Muscle of arm (tissue), 12 donors: ENCODE measurements around the gene ZNF593OS. TPM values are rescaled to one million over a fixed set of nuclear protein-coding genes. Genes with fewer than 3 reads are reported as not detected.

Source experiments
- DNase-seq: peaks from one replicate; pipeline ENCODE4 v3.0.0-alpha.2; 2013
- polyA plus RNA-seq, 12 donors: library from polyadenylated mRNA; unstranded; fragments of 120-200 nt; gene quantifications; one replicate each; pipeline ENCODE4 v1.2.1, GENCODE V29; 2013; ENCODE audit not compliant: insufficient read length in 12 of 12

Gene ZNF593OS
- polyA plus RNA-seq, 12 donors: 0.49 to 2.1 (median 1.3) TPM; not detected in 2

- no peak for DNase-seq
Observed at GRCh38 chr1:26127235-26128163, 44.1 kb downstream of the ZNF593OS start.

GRCh38 chr1:26126321-26127084 is 45.1 kb downstream of the ZNF593OS start:
- no peak for DNase-seq

- DNase-seq: no peak
Observed at GRCh38 chr1:26125946-26126320, 45.7 kb downstream of the ZNF593OS start.

- no peak for DNase-seq
Observed at GRCh38 chr1:26125382-26125781, 46.2 kb downstream of the ZNF593OS start.

- no peak for DNase-seq
Observed at GRCh38 chr1:26124418-26125331, 47.0 kb downstream of the ZNF593OS start.

- no peak for DNase-seq
Observed at GRCh38 chr1:26122988-26123973, 48.4 kb downstream of the ZNF593OS start.

- DNase-seq: no peak
Observed at GRCh38 chr1:26121854-26122773, 49.5 kb downstream of the ZNF593OS start.

- no peak for DNase-seq
Observed at GRCh38 chr1:26119892-26120608, 51.6 kb downstream of the ZNF593OS start.

Other genes with a start within 250 kb of the ZNF593OS start
- 100 to 1,000 TPM in 2 of 12 donors, 10 to 100 TPM in 10; 29.4 to 316 (median 79.5) TPM for gene PAFAH2, start 173.8 kb downstream of the ZNF593OS start, polyA plus RNA-seq
- 1 to 10 TPM in 10 of 12 donors, not detected in 2; 1.3 to 5.8 (median 3.4) TPM for gene EXTL1, start 150.1 kb downstream of the ZNF593OS start, polyA plus RNA-seq
- gene SLC30A2, start 125.7 kb downstream of the ZNF593OS start, polyA plus RNA-seq: 1 to 10 TPM in 4 of 12 donors, under 1 TPM in 6, not detected in 2; 0.08 to 1.8 (median 0.78) TPM
- 10 to 100 TPM in 11 of 12 donors, not detected in 1; 13.4 to 57.6 (median 38.9) TPM for gene TRIM63, start 104.2 kb downstream of the ZNF593OS start, polyA plus RNA-seq
- gene PDIK1L, start 60.0 kb downstream of the ZNF593OS start, polyA plus RNA-seq: 10 to 100 TPM in 1 of 12 donors, 1 to 10 TPM in 10, not detected in 1; 6.7 to 10.3 (median 7.6) TPM
- gene FAM110D, start 12.8 kb downstream of the ZNF593OS start, polyA plus RNA-seq: under 1 TPM in 10 of 12 donors, not detected in 2; 0.56 to 0.92 (median 0.77) TPM
- under 1 TPM in 1 of 12 donors, not detected in 11; 0.26 TPM for gene C1orf232, start 2.9 kb downstream of the ZNF593OS start, polyA plus RNA-seq
- gene ZNF593, start 1.9 kb downstream of the ZNF593OS start, polyA plus RNA-seq: 10 to 100 TPM in 10 of 12 donors, not detected in 2; 11.6 to 18.2 (median 14.3) TPM
- gene CNKSR1, start 5.7 kb upstream of the ZNF593OS start, polyA plus RNA-seq: 10 to 100 TPM in 2 of 12 donors, 1 to 10 TPM in 9, not detected in 1; 1.7 to 13.5 (median 2.7) TPM
- under 1 TPM in 1 of 12 donors, not detected in 11; 0.08 TPM for gene CATSPER4, start 18.8 kb upstream of the ZNF593OS start, polyA plus RNA-seq
- 10 to 100 TPM in 11 of 12 donors, not detected in 1; 21.0 to 34.8 (median 25.8) TPM for gene CEP85, start 62.4 kb upstream of the ZNF593OS start, polyA plus RNA-seq
- 100 to 1,000 TPM in 2 of 12 donors, 10 to 100 TPM in 9, not detected in 1; 44.0 to 158 (median 54.0) TPM for gene SH3BGRL3, start 108.3 kb upstream of the ZNF593OS start, polyA plus RNA-seq
- gene UBXN11, start 134.8 kb upstream of the ZNF593OS start, polyA plus RNA-seq: 10 to 100 TPM in 3 of 12 donors, 1 to 10 TPM in 8, not detected in 1; 5.3 to 20.5 (median 7.6) TPM
- gene CD52, start 146.1 kb upstream of the ZNF593OS start, polyA plus RNA-seq: 10 to 100 TPM in 1 of 12 donors, 1 to 10 TPM in 9, not detected in 2; 1.3 to 40.6 (median 2.1) TPM
- 10 to 100 TPM in 1 of 12 donors, 1 to 10 TPM in 2, under 1 TPM in 1, not detected in 8; 0.28 to 10.2 (median 2.3) TPM for gene CRYBG2, start 182.3 kb upstream of the ZNF593OS start, polyA plus RNA-seq
- gene ZNF683, start 200.9 kb upstream of the ZNF593OS start, polyA plus RNA-seq: under 1 TPM in 1 of 12 donors, not detected in 11; 0.48 TPM
- under 1 TPM in 2 of 12 donors, not detected in 10; 0.07 to 0.11 TPM for gene LIN28A, start 239.0 kb upstream of the ZNF593OS start, polyA plus RNA-seq